Caki2 (cell line): ENCODE data around the gene FHL2. TPM values are rescaled to one million over a fixed set of nuclear protein-coding genes. Genes with fewer than 3 reads are reported as not detected.

ENCODE experiments used
- total RNA-seq: library from RNA; depleted of rRNA; stranded (reverse); fragments of >200 nt; shearing (Covaris generic); gene quantifications from 2 replicates; pipeline ENCODE4 v1.2.3, GENCODE V29; 2014; ENCODE audit warnings: low replicate concordance; rRNA removed

Gene FHL2
- total RNA-seq, 1 experiment from 2014 or later = 275 TPM

Other genes starting within 250 kb of the FHL2 start
- 0.17 and 0.20 TPM in 2 replicates for gene GPR45, start 157.3 kb downstream of the FHL2 start, total RNA-seq
- 17.5 and 20.9 TPM in 2 replicates for gene TGFBRAP1, start 69.3 kb downstream of the FHL2 start, total RNA-seq
- gene C2orf49, start 61.5 kb downstream of the FHL2 start, total RNA-seq = 18.6 and 36.8 TPM in 2 replicates